Measurements from ENCODE around the gene FBXW12.

The FBXW12 gene

DNA sequence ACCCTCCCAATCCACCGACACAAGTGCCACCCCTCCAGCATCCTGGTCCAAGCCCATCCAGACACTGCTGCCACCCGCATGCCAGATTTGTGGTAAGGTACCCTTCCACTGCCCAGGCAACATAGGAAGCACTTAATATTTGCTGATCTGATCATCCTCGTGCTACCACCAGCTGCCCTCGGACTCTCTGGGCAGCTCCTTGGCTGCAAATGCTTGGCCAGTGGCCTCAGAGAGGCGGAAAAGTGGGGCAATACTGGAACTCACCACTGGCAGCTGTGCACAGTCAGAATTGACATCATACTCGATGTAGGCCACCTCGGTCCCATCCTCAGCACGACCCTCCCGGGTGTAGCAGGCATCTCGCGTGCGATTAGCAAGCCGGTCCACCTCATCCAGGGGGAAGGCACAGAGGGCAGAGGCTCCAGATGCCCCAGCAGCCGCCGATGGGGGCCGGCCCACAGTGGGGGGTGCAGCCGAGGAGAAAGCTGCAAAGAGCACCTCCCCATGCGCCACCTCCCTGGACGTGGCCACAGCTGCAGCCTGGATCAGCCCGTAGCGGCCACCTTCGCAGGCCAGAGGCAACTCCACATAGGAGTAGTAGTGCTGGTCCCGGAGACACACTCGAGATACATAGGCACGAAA, 51.3 kb downstream of the FBXW12 start:
- no peak for DNase-seq (ENCODE audit: low read depth)

DNA sequence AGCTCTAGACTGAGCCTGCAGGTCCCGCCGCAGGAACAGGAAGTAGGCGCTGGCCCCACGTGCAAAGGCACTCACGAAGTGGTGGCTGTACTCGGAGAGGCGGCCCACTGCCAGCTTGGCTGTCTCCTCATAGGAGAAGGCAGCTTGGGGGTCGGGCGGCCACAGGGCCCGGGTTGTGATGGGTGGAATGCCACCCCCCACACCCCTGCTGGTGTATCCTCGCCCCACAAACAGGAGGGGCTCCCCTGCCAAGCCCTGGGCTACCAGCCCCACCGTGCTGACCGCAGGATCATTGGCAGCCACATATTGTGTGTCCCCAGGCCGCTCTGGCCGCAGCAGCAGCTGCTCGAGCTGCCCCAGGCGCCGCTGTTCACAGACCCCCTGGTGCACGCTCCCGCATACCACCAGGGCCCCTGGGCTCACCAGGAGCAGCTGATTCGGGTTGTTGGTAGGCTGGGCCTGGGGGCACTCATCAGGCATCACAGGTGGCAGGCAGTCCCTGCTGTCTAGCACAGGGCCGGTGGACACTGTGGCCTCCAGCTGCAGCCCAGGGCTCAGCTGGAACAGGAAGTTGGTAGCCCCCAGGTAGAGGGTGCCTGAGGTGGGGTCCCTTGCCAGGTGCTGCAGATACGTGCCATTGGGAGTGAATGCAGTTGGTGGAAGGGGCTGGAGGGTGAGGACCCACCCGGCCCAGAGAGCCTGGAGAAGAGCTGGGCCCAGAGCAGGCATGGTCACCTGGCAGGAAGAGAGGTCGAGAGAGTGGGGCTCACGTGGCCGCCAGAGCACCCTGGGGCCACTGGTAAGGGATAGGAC, 52.1 kb downstream of the FBXW12 start:
- DNase-seq (ENCODE audit: low read depth) = no peak

DNA sequence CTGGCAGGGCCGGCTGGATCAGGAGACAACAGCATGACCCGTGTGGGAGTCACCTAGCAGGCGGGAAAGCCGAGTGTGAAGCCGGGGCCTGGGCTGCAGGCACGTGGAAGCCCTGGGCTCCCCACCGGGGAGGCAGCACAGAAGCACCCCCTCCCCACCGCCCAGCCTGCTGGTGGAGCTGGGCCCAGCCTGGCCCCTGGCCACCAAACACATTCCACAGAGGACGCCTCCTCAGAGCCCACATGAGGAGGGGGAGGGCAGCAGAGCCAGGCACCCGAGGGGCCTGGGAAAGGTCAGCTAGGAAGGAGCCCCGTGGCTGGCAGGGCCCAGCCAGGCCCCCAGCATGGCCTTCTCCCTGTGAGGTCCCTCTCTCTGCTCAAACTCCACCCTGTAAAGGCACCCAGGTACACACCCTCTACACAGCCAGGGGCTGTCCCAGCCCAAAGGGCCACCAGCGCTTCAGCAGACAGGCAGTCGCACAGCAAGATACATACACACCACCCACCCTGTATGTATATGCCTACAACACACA, 53.3 kb downstream of the FBXW12 start:
- DNase-seq (ENCODE audit: low read depth) = no peak

- DNase-seq (ENCODE audit: low read depth) = no peak
Observed at GRCh38 chr3:48426401-48426909, 54.4 kb downstream of the FBXW12 start.

- no peak for DNase-seq (ENCODE audit: low read depth)
Observed at GRCh38 chr3:48426944-48427629, 55.1 kb downstream of the FBXW12 start.

- DNase-seq (ENCODE audit: low read depth) = no peak
Observed at GRCh38 chr3:48427630-48427962, 55.6 kb downstream of the FBXW12 start.

- DNase-seq (ENCODE audit: low read depth) = no peak
Observed at GRCh38 chr3:48428088-48428571, 56.1 kb downstream of the FBXW12 start.

- DNase-seq (ENCODE audit: low read depth) = no peak
Observed at GRCh38 chr3:48428572-48429316, 56.7 kb downstream of the FBXW12 start.

GRCh38 chr3:48429317-48429959, 57.4 kb downstream of the FBXW12 start:
- DNase-seq (ENCODE audit: low read depth) = peak; percentile 49

DNA sequence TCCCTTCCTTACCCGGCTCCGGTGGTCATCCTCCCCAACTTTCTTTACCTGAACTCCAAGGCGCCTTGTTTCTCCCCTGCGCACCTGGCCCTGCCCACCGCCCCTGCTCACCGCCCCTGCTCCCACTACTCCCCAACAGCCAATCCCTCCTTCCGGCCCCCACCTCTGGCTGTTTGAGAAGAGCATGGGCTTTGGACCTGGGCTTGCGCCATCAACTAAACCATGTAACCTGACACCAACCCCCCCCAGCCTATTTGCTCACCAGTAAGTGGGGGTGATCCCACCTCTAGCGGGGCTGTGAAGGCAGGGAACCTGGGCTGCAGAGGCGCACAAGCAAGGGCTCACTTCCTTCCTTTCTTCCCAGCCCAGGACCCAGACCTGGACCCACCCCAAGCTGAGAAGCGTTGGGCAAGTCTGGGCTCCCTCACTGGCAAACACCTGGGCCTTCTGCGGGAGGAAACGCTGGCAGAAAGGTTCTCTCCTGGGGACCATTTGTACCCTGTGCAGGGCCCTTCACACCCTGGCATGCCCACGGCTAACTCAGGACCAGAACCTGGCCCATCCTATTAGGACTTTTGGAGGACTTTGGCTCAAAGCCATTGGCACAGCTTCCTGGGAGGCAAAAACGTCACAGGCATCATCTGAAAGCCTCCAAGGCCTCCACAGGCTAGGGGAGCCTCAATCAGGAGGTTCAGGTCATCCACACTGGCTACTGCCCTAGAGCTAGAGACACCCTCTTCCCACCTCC, 58.1 kb downstream of the FBXW12 start, which contains the start of gene PLXNB1:
Gene PLXNB1, minus strand, starts transcription at position 127 of the 748 bp plus-strand sequence. CDS start 5,475 bp downstream, outside the sequence.
- no peak for DNase-seq (ENCODE audit: low read depth)

DNA sequence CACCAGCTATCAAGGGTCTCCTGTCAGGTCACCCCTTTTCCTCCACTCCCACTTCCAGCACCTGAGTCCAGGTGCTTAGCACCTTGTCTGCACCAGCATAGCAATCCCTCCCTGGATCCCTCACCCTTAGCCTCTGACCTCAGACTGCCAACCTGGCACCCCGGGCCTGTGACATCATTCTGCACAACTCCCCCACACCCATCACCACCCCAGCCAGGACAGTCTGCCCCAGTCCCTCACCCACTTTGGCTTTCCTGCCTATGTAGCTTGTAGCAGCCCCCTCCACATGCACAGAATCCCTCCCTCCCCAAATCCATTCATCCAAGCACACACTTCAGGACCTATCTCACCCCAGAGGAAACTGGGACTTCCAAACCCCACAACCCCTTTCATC, 58.7 kb downstream of the FBXW12 start:
- no peak for DNase-seq (ENCODE audit: low read depth)

DNA sequence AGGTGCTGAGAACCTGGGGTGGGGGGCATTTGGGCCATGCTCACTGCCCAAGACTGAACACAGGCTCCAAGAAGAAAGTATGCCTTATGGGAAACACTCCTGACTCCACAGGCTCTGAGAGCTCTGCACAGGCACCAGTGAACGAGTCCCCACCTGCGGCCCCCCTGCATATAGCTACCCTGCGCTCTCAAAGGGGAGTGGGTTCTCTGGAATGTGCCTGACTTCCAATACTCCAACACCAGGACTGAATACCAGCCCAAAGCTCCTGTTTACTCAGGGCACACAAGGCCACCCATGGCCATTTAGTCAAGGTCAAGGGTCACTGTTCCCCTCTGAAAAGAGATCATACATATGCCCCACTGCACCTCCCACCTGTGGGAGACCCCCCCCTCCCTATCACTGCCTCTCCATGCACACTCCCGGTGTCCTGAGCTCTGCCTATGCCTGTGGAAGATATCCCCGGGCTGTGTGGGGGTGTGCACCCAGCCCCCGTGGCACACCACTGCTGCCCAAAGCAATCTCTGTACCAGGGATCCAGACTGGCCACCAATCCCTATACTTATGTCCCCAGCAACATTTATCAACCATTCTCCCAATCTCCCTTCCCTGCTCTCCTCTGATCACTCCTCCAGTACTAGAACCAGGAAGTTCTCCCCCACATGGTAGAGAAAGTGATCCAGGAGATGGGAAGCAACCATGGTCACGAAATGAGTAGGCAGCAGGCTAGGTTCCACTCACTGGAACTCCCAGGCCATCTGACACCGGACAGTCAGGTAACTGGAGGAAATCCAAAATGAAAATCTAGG, 59.4 kb downstream of the FBXW12 start:
- DNase-seq (ENCODE audit: low read depth) = no peak

GRCh38 chr3:48432411-48433371, 60.7 kb downstream of the FBXW12 start:
- no peak for DNase-seq (ENCODE audit: low read depth)

GRCh38 chr3:48433472-48434118, 61.6 kb downstream of the FBXW12 start:
- no peak for DNase-seq (ENCODE audit: low read depth)

- DNase-seq (ENCODE audit: low read depth) = no peak
Observed at GRCh38 chr3:48434591-48435222, 62.7 kb downstream of the FBXW12 start.

DNA sequence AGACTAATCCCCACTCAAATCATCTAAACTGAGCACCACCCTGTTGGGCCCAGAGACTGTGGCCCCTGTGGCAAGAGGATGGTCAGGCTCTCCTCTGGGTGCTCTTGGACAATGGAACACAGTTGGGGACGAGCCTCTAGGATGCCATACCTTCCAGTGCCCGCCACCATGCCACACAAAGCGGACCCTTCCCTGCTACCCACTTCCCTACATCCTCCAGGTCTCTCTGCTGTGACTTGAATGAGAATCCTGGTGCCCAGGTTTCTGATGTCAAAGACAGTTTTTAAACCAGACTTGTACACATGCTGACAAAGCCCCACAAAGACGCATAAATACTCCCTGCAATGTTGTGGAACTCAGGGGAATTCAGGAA, 63.2 kb downstream of the FBXW12 start:
- no peak for DNase-seq (ENCODE audit: low read depth)

DNA sequence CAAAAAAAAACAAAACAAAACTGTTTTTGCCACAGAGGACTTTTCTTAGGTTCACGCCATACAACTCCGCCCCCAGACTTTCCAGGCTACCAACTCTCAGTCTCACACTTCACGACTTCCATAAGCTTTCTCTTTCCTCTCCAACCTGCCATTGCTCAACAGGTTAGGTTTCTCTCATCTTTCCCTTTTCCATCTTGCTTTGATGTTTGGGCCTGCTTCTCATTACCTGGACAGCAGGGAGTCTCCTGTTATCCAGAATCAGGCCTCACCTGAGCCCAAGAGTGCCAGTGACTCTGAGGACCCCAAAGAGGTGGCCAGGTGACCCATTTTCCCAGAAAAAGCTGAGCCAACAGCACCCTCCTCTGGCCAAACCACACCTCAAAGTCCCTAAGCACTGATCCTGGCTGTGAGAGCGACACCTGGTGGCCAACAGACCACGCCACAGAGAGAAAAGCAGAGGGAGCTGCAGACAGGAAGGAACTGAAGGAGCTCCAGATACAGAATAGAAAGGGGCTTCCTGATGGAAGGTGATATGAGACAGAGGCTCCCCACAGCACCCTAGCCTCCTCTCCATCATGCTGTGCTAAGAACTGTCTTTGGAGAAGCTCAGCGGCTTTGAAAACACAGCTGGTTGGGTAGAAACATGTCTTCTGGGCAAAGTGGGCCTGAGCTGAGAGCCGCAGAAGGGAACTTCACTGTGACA, 63.9 kb downstream of the FBXW12 start:
- peak; percentile 75 for DNase-seq (ENCODE audit: low read depth)
